ENCODE results near the gene UNC79. TPM values are rescaled to one million over a fixed set of nuclear protein-coding genes. Genes with fewer than 3 reads are reported as not detected.

UNC79 gene
- total RNA-seq, 4 donors from 2014 or later, result under 0.01 to 0.23 (median 0.18) TPM

Small RNAs within 50 kb of the gene (small RNA-seq; reads per million reads assigned to genes)
- gene RF00019, result 0 reads per million in 3 donors
- gene RF02271, result 0 reads per million in 3 donors
- 0 reads per million in 3 donors for gene RNU6-1258P

Other genes starting within 250 kb of the UNC79 start
- 10 to 100 TPM; 54.3 to 90.9 (median 61.7) TPM for gene MOAP1, start 246.0 kb upstream of the UNC79 start, total RNA-seq
- gene LYSET, start 245.6 kb upstream of the UNC79 start, total RNA-seq, result 10 to 100 TPM in 3 of 4 donors, 1 to 10 TPM in 1; 6.8 to 15.6 (median 11.6) TPM
- 10 to 100 TPM in 3 of 4 donors, 1 to 10 TPM in 1; 6.1 to 14.5 (median 11.6) TPM for gene GON7, start 223.9 kb upstream of the UNC79 start, total RNA-seq
- gene UBR7, start 223.7 kb upstream of the UNC79 start, total RNA-seq, result 10 to 100 TPM; 26.2 to 33.6 (median 29.9) TPM
- gene BTBD7, start 97.9 kb upstream of the UNC79 start, total RNA-seq, result 10 to 100 TPM; 28.8 to 35.7 (median 30.1) TPM
- not detected for gene COX8C, start 83.8 kb upstream of the UNC79 start, total RNA-seq

Data from esophagus muscularis mucosa (tissue), 4 donors.